HG02870 (cell line): Measurements from ENCODE around the gene LRIF1.
"Not testable (repeated sequence)": the region's sequence is repeated elsewhere in the genome, so short reads cannot be mapped to it uniquely, and the experiment has no call there.

ENCODE experiments used
- ATAC-seq: cut with Tn5 transposase; IDR thresholded peaks from one replicate; pipeline ENCODE4 v1.9.1; 2021; ENCODE audit warnings: mild to moderate bottlenecking, moderate library complexity; ENCODE audit not compliant: unreplicated experiment

Gene LRIF1

GRCh38 chr1:110952031-110952430, 11.7 kb downstream of the LRIF1 start:
- ATAC-seq = no peak

- no peak for ATAC-seq
These were observed 12.6 kb downstream of the LRIF1 start for GRCh38 chr1:110951161-110951560.

GRCh38 chr1:110948038-110948810, 15.5 kb downstream of the LRIF1 start:
- no peak for ATAC-seq

- ATAC-seq = no peak
These were observed 18.1 kb downstream of the LRIF1 start for GRCh38 chr1:110945626-110946025.

- ATAC-seq = no peak
These were observed 18.9 kb downstream of the LRIF1 start for GRCh38 chr1:110944806-110945205.

GRCh38 chr1:110936567-110936966, 27.2 kb downstream of the LRIF1 start:
- no peak for ATAC-seq

- not testable (repeated sequence) for ATAC-seq
These were observed 32.6 kb downstream of the LRIF1 start for GRCh38 chr1:110931097-110931496.

- ATAC-seq = no peak
These were observed 34.8 kb downstream of the LRIF1 start for GRCh38 chr1:110928904-110929303.

GRCh38 chr1:110928191-110928590, 35.5 kb downstream of the LRIF1 start:
- ATAC-seq = no peak

GRCh38 chr1:110927484-110928075, 36.1 kb downstream of the LRIF1 start:
- ATAC-seq = no peak

GRCh38 chr1:110921953-110922352, 41.8 kb downstream of the LRIF1 start:
- ATAC-seq = no peak

GRCh38 chr1:110918016-110918415, 45.7 kb downstream of the LRIF1 start:
- ATAC-seq = no peak

GRCh38 chr1:110916669-110917306, 46.9 kb downstream of the LRIF1 start:
- peak; percentile 51 for ATAC-seq

GRCh38 chr1:110916274-110916668, 47.5 kb downstream of the LRIF1 start:
- ATAC-seq = no peak

GRCh38 chr1:110915804-110916203, 47.9 kb downstream of the LRIF1 start:
- ATAC-seq = no peak

GRCh38 chr1:110914676-110915075, 49.0 kb downstream of the LRIF1 start:
- ATAC-seq = no peak

GRCh38 chr1:110912784-110913183, 50.9 kb downstream of the LRIF1 start:
- ATAC-seq = no peak

GRCh38 chr1:110903853-110904500, 59.7 kb downstream of the LRIF1 start:
- no peak for ATAC-seq

GRCh38 chr1:110902820-110903463, 60.8 kb downstream of the LRIF1 start:
- ATAC-seq = no peak

GRCh38 chr1:110899458-110899843, 64.3 kb downstream of the LRIF1 start:
- ATAC-seq = no peak
